ENCODE measurements around the gene LRP2. TPM values are rescaled to one million over a fixed set of nuclear protein-coding genes. Genes with fewer than 3 reads are reported as not detected.

The LRP2 gene
- total and polyA plus RNA-seq, 2 experiments from 2014 or later, result 0.68 to 2.7 TPM

DNA sequence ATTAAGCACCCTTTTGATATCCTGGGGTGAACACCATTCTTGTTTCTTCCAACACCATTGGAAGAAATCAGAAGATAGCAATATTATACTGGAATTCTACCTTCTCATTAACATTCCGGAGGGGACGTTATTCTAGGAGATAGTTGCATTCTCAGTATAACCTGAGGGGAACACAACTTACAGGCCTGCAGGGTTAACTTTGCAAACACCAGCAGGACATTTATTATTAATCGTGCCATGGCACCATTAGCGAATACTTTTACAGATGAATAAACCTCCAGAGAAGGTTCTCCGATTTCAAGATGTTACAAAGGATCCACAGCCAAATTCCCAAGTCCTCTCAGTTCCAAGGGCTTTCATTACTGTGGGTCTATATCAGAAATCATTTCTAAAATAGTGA is 184.0 kb downstream of the LRP2 start:
- Histone ChIP-seq H3F3A (replicated peaks; ENCODE audit: low read depth) (no peaks in the 10 kb centered on the region), H3K36me3 (ENCODE audit: insufficient read depth) (no peaks in the 10 kb centered on the region), H3K4me2 (no peak overlapping the region), H2AFZ (no peak overlapping the region), H4K20me1 (replicated peaks; ENCODE audit: insufficient read depth) (no peaks in the 10 kb centered on the region), H3K27me3 (ENCODE audit: insufficient read depth) (no peaks in the 10 kb centered on the region), H3K27ac (ENCODE audit: low read depth) (no peak overlapping the region), H3K4me1 (ENCODE audit: insufficient read depth) (no peaks in the 10 kb centered on the region), H3K9me2 (ENCODE audit: insufficient read depth) (no peaks in the 10 kb centered on the region), H3K4me3 (no peak overlapping the region), H3K79me2 (replicated peaks; ENCODE audit: insufficient read depth) (no peaks in the 10 kb centered on the region)
- H3K36me3 Mint-ChIP-seq (ENCODE audit: low read depth), result no peaks in the 10 kb centered on the region
- H3K9me3 Mint-ChIP-seq, result no peaks in the 10 kb centered on the region
- no peak overlapping the region for H3K4me3 Mint-ChIP-seq
- H3K4me1 Mint-ChIP-seq, result no peaks in the 10 kb centered on the region
- ATAC-seq, result no peak
- TF ChIP-seq EZH2 (IDR thresholded peaks at IDR 0.05; ENCODE audit: low read depth, unreplicated experiment) (no peak), JUNB (IDR thresholded peaks at IDR 0.05; ENCODE audit: unreplicated experiment) (no peak), NANOG (IDR thresholded peaks at IDR 0.05; ENCODE audit: borderline replicate concordance) (no peak), EZH2phosphoT487 (IDR thresholded peaks at IDR 0.05; ENCODE audit: unreplicated experiment) (no peak), CREB1 (CRISPR knock-in tag; IDR thresholded peaks at IDR 0.05; ENCODE audit: low read depth) (no peak), POLR2AphosphoS5 (IDR thresholded peaks at IDR 0.05; ENCODE audit: low read depth) (no peak), STAT1 (IDR thresholded peaks at IDR 0.05; ENCODE audit: unreplicated experiment) (no peak)
- TF ChIP-seq, protein P1, sequence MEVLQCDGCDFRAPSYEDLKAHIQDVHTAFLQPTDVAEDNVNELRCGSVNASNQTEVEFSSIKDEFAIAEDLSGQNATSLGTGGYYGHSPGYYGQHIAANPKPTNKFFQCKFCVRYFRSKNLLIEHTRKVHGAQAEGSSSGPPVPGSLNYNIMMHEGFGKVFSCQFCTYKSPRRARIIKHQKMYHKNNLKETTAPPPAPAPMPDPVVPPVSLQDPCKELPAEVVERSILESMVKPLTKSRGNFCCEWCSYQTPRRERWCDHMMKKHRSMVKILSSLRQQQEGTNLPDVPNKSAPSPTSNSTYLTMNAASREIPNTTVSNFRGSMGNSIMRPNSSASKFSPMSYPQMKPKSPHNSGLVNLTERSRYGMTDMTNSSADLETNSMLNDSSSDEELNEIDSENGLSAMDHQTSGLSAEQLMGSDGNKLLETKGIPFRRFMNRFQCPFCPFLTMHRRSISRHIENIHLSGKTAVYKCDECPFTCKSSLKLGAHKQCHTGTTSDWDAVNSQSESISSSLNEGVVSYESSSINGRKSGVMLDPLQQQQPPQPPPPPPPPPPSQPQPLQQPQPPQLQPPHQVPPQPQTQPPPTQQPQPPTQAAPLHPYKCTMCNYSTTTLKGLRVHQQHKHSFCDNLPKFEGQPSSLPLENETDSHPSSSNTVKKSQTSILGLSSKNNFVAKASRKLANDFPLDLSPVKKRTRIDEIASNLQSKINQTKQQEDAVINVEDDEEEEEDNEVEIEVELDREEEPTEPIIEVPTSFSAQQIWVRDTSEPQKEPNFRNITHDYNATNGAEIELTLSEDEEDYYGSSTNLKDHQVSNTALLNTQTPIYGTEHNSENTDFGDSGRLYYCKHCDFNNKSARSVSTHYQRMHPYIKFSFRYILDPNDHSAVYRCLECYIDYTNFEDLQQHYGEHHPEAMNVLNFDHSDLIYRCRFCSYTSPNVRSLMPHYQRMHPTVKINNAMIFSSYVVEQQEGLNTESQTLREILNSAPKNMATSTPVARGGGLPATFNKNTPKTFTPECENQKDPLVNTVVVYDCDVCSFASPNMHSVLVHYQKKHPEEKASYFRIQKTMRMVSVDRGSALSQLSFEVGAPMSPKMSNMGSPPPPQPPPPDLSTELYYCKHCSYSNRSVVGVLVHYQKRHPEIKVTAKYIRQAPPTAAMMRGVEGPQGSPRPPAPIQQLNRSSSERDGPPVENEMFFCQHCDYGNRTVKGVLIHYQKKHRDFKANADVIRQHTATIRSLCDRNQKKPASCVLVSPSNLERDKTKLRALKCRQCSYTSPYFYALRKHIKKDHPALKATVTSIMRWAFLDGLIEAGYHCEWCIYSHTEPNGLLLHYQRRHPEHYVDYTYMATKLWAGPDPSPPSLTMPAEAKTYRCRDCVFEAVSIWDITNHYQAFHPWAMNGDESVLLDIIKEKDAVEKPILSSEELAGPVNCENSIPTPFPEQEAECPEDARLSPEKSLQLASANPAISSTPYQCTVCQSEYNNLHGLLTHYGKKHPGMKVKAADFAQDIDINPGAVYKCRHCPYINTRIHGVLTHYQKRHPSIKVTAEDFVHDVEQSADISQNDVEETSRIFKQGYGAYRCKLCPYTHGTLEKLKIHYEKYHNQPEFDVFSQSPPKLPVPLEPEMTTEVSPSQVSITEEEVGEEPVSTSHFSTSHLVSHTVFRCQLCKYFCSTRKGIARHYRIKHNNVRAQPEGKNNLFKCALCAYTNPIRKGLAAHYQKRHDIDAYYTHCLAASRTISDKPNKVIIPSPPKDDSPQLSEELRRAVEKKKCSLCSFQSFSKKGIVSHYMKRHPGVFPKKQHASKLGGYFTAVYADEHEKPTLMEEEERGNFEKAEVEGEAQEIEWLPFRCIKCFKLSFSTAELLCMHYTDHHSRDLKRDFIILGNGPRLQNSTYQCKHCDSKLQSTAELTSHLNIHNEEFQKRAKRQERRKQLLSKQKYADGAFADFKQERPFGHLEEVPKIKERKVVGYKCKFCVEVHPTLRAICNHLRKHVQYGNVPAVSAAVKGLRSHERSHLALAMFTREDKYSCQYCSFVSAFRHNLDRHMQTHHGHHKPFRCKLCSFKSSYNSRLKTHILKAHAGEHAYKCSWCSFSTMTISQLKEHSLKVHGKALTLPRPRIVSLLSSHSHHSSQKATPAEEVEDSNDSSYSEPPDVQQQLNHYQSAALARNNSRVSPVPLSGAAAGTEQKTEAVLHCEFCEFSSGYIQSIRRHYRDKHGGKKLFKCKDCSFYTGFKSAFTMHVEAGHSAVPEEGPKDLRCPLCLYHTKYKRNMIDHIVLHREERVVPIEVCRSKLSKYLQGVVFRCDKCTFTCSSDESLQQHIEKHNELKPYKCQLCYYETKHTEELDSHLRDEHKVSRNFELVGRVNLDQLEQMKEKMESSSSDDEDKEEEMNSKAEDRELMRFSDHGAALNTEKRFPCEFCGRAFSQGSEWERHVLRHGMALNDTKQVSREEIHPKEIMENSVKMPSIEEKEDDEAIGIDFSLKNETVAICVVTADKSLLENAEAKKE (CRISPR knock-in tag; IDR thresholded peaks at IDR 0.05), result no peak
- TF ChIP-seq, protein P2, sequence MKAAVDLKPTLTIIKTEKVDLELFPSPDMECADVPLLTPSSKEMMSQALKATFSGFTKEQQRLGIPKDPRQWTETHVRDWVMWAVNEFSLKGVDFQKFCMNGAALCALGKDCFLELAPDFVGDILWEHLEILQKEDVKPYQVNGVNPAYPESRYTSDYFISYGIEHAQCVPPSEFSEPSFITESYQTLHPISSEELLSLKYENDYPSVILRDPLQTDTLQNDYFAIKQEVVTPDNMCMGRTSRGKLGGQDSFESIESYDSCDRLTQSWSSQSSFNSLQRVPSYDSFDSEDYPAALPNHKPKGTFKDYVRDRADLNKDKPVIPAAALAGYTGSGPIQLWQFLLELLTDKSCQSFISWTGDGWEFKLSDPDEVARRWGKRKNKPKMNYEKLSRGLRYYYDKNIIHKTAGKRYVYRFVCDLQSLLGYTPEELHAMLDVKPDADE (IDR thresholded peaks at IDR 0.05), result no peak
- H3K27ac Mint-ChIP-seq, result no peak overlapping the region
- no peaks in the 10 kb centered on the region for H3K27me3 Mint-ChIP-seq (ENCODE audit: insufficient read depth, low read depth, poor library complexity)
- no peak for DNase-seq (ENCODE audit: low spot score)

Measured in GM23338 (cell line).